Temporal lobe (tissue), 2 donors: ENCODE measurements around the gene ING4. TPM values are rescaled to one million over a fixed set of nuclear protein-coding genes. Genes with fewer than 3 reads are reported as not detected.

Experiments used
- small RNA-seq: library from RNA; depleted of rRNA; stranded (forward); fragments of <200 nt; gene quantifications from one replicate; pipeline ENCODE3, GENCODE V24; 2014; ENCODE audit warnings: low replicate concordance
- total RNA-seq: library from RNA; depleted of rRNA; stranded (reverse); fragments of >200 nt; gene quantifications from one replicate; pipeline ENCODE4 v1.2.3, GENCODE V29; 2014

Gene ING4
- total RNA-seq, 1 donor from 2014 or later = 83.1 TPM

Small RNA genes lying within 50 kb of the gene (small RNA-seq; reads per million reads assigned to genes)
- not detected for gene RNU6-781P

Other genes starting within 250 kb of the ING4 start
- 0.25 TPM for gene CD27, start 218.2 kb downstream of the ING4 start, total RNA-seq
- 0.98 TPM for gene TAPBPL, start 211.1 kb downstream of the ING4 start, total RNA-seq
- gene VAMP1, start 192.4 kb downstream of the ING4 start, total RNA-seq = 0.98 TPM
- gene MRPL51, start 169.9 kb downstream of the ING4 start, total RNA-seq = 39.8 TPM
- gene NCAPD2, start 169.0 kb downstream of the ING4 start, total RNA-seq = 11.6 TPM
- 1,154 TPM for gene GAPDH, start 128.6 kb downstream of the ING4 start, total RNA-seq
- 4.9 TPM for gene IFFO1, start 107.1 kb downstream of the ING4 start, total RNA-seq
- 8.4 TPM for gene NOP2, start 94.8 kb downstream of the ING4 start, total RNA-seq
- 171 TPM for gene CHD4, start 55.7 kb downstream of the ING4 start, total RNA-seq
- 0.49 TPM for gene LPAR5, start 27.2 kb downstream of the ING4 start, total RNA-seq
- 0.25 TPM for gene ACRBP, start 15.7 kb downstream of the ING4 start, total RNA-seq
- 21.4 TPM for gene ZNF384, start 26.3 kb upstream of the ING4 start, total RNA-seq
- 3.4 TPM for gene PIANP, start 37.7 kb upstream of the ING4 start, total RNA-seq
- 19.4 TPM for gene COPS7A, start 60.9 kb upstream of the ING4 start, total RNA-seq
- 102 TPM for gene MLF2, start 90.0 kb upstream of the ING4 start, total RNA-seq
- 93.7 TPM for gene PTMS, start 103.2 kb upstream of the ING4 start, total RNA-seq
- not detected for gene LAG3, start 109.4 kb upstream of the ING4 start, total RNA-seq
- gene CD4, start 126.4 kb upstream of the ING4 start, total RNA-seq = 2.2 TPM
- 52.6 TPM for gene GPR162, start 158.7 kb upstream of the ING4 start, total RNA-seq
- gene P3H3, start 165.3 kb upstream of the ING4 start, total RNA-seq = 10.8 TPM
- 0.74 TPM for gene GNB3, start 177.8 kb upstream of the ING4 start, total RNA-seq
- 2.7 TPM for gene CDCA3, start 188.2 kb upstream of the ING4 start, total RNA-seq
- 57.8 TPM for gene USP5, start 189.0 kb upstream of the ING4 start, total RNA-seq
- gene TPI1, start 204.4 kb upstream of the ING4 start, total RNA-seq = 169 TPM
- gene SPSB2, start 210.2 kb upstream of the ING4 start, total RNA-seq = 2.5 TPM
- 7.1 TPM for gene LRRC23, start 241.7 kb upstream of the ING4 start, total RNA-seq